Mesodermal cell (in vitro differentiated cells): ENCODE measurements around the gene MYH11.

Experiments used
- H3K27ac ChIP-seq: 2 replicates; pipeline ENCODE4 v1.7.0; 2013; ENCODE audit warnings: mild to moderate bottlenecking, low read depth, low read length, moderate library complexity; ENCODE audit not compliant: severe bottlenecking
- H3K36me3 ChIP-seq: 2 replicates; pipeline ENCODE4 v1.7.1; 2013; ENCODE audit warnings: mild to moderate bottlenecking, low read length, moderate library complexity; ENCODE audit not compliant: control insufficient read depth, insufficient read depth
- H3K4me1 ChIP-seq: one replicate; pipeline ENCODE4 v1.7.1; 2013; ENCODE audit warnings: mild to moderate bottlenecking, low read length; ENCODE audit not compliant: insufficient read depth, control insufficient read depth, poor library complexity, severe bottlenecking
- H3K4me3 ChIP-seq: 2 replicates; pipeline ENCODE4 v1.7.0; 2013; ENCODE audit warnings: low read length, control low read depth, mild to moderate bottlenecking; ENCODE audit not compliant: insufficient read depth, poor library complexity, severe bottlenecking; ENCODE audit errors: extremely low read depth
- H3K9me3 ChIP-seq: 2 replicates; pipeline ENCODE4 v1.7.1; 2013; ENCODE audit warnings: mild to moderate bottlenecking, low read length, moderate library complexity; ENCODE audit not compliant: control insufficient read depth
- WGBS, 2 experiments: methylation state at CpG; one replicate each; pipeline ENCODE4 v1.1.5; 2013; ENCODE audit warnings: missing lambda C conversion rate in 2 of 2; ENCODE audit not compliant: insufficient coverage in 2 of 2; 5-methylcytosine and 5-hydroxymethylcytosine counted together

The MYH11 gene

DNA sequence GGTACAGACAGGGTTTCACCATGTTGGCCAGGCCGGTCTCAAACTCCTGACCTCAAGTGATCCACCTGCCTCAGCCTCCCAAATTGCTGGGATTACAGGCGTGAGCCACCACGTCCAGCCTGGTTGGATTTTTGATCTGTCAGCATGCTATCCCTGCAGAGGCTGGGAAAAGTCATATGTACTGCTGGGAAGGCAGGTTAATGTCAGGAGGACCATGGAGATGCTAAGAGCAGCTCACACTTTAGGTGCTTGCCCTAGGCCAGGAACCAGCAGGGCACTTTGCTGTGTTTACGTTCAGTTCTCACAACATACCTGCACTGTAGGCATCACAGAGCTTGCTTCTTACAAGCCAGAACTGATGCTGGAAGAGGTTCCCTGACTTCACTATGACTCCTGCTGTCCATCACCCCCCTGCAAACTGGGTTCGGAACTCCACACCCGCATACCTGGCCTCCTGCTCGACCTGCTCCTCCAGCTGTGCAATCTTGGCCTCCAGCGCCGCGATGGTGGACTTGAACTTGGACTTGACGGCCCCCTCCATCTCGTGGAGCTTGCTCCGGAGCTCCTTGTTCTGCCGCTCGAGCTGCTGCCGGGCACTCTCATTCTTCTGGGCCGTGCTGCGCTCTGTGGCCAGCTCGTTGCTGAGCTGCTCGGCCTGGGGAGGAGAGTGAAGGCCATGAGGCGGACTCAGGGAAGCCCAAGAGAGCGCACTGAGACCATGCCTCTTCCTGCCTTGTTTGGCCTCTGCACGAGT lies 140.0 kb downstream of the MYH11 start:
- Histone ChIP-seq H3K36me3 (peaks cover 20% of the 10 kb centered on the region), H3K4me1 (no peaks in the 10 kb centered on the region), H3K4me3 (no peak overlapping the region), H3K9me3 (no peaks in the 10 kb centered on the region), H3K27ac (no peak overlapping the region)
- WGBS, 2 experiments: 91 to 95% methylated on average over 22 to 23 of the region's 23 CpGs

DNA sequence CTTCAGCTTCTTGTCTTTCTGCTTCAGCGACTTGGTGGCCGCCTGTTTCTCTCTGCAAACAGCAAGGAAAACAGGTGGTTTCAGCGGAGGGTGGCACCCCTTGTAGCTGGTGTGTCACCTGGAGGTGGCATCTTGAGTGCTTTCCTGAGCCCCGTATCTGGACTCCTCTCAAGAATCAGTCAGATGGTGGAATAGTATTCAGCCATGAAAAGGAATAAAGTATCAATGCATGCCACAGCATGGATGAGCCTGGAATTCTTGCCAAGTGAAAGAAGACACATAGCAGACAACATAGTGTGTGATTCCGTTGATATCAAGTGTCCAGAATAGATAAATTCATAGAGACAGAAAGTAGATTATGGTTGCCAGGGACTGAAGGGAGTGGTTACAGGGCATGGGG lies 141.6 kb downstream of the MYH11 start:
- no peaks in the 10 kb centered on the region for H3K9me3 ChIP-seq
- no peak overlapping the region for H3K27ac ChIP-seq
- H3K36me3 ChIP-seq: peaks cover 15% of the 10 kb centered on the region
- H3K4me3 ChIP-seq: no peak overlapping the region
- WGBS, 2 experiments: 90 to 92% methylated on average over 5 of the region's 5 CpGs
- H3K4me1 ChIP-seq: no peaks in the 10 kb centered on the region

GRCh38 chr16:15714393-15715172 lies 142.2 kb downstream of the MYH11 start:
- H3K27ac ChIP-seq: no peak overlapping the region
- H3K4me3 ChIP-seq: no peak overlapping the region
- H3K9me3 ChIP-seq: no peaks in the 10 kb centered on the region
- peaks cover 15% of the 10 kb centered on the region for H3K36me3 ChIP-seq
- H3K4me1 ChIP-seq: no peaks in the 10 kb centered on the region
- WGBS, 2 experiments: 88 to 92% methylated on average over 18 to 20 of the region's 29 CpGs

DNA sequence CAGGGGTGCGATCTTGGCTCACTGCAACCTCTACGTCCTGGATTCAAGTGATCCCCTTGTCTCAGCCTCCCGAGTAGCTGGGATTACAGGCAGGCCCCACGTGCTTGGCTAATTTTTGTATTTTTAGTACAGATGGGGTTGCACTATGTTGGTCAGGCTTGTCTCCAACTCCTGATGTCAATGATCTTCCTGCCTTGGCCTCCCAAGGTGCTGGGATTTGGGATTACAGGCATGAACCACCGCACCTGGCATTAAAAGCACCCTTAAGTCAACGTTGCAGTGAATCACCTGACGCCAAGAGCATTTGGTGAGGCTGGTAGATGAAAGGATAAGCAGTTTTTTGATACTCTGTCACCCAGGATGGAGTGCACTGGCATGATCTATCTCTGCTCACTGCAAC lies 147.8 kb downstream of the MYH11 start:
- H3K27ac ChIP-seq: no peak overlapping the region
- H3K36me3 ChIP-seq: peaks cover 18% of the 10 kb centered on the region
- no peaks in the 10 kb centered on the region for H3K9me3 ChIP-seq
- WGBS, 2 experiments: 92 to 98% methylated on average over 5 to 6 of the region's 7 CpGs
- no peak overlapping the region for H3K4me3 ChIP-seq
- no peaks in the 10 kb centered on the region for H3K4me1 ChIP-seq

GRCh38 chr16:15708096-15708495 lies 148.7 kb downstream of the MYH11 start:
- 94 to 95% methylated on average over 12 of the region's 12 CpGs for WGBS, 2 experiments
- no peaks in the 10 kb centered on the region for H3K9me3 ChIP-seq
- peaks cover 22% of the 10 kb centered on the region for H3K36me3 ChIP-seq
- H3K27ac ChIP-seq: no peak overlapping the region
- H3K4me1 ChIP-seq: no peaks in the 10 kb centered on the region
- H3K4me3 ChIP-seq: no peak overlapping the region

GRCh38 chr16:15707332-15707731 lies 149.5 kb downstream of the MYH11 start:
- Histone ChIP-seq H3K27ac (no peak overlapping the region), H3K4me3 (no peak overlapping the region), H3K9me3 (no peaks in the 10 kb centered on the region), H3K4me1 (peaks cover 5% of the 10 kb centered on the region), H3K36me3 (peaks cover 29% of the 10 kb centered on the region)
- 95 to 96% methylated on average over 3 of the region's 3 CpGs for WGBS, 2 experiments

DNA sequence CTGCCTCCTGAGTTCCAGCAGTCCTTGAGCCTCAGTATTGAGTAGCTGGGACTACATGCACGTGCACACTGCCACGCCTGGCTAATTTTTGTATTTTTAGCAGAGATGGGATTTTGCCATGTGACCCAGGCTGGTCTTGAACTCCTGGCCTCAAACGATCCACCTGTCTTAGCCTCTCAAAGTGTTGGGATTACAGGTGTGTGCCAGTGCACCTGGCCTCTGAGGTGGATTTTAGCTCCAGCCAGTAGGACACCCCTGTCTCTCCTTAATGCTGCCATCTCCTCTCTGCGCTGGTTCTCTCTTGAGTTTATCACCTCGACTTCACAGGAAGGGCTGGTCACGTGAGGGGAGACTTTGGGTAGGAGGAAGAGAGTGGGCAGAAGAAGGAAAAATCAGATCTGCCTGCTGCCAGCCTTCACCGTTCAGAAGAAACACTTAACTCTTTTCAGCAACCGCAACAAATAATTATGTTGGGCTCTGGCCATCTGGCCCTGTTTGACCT lies 151.7 kb downstream of the MYH11 start:
- 91 to 94% methylated on average over 7 to 8 of the region's 8 CpGs for WGBS, 2 experiments

DNA sequence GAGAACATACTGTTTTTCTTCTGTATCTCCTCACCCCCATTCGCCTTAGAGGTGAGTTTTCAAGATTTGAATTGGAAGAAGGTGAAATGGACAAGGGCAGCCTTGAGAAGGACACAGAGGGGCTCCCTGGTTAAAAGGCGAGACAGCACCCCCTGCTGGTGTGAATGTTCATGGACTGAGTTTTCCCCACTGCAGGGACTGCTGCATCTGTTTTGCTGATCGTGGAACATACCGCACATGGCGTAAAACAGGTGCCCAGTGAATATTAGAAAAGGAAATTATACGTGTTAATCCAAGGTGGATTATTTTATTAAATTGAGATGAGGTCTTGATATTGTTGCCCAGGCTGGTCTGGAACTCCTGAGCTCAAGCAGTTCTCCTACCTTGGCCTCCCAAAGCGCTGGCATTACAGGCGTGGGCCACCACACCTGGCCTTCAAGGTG lies 152.3 kb downstream of the MYH11 start:
- H3K4me3 ChIP-seq: no peak overlapping the region

More for the DNA sequence above, 151.7 kb downstream of the MYH11 start:
- no peak overlapping the region for H3K4me3 ChIP-seq
- no peaks in the 10 kb centered on the region for H3K9me3 ChIP-seq
- H3K27ac ChIP-seq: no peak overlapping the region
- H3K36me3 ChIP-seq: peaks cover 51% of the 10 kb centered on the region
- peaks cover 5% of the 10 kb centered on the region for H3K4me1 ChIP-seq

DNA sequence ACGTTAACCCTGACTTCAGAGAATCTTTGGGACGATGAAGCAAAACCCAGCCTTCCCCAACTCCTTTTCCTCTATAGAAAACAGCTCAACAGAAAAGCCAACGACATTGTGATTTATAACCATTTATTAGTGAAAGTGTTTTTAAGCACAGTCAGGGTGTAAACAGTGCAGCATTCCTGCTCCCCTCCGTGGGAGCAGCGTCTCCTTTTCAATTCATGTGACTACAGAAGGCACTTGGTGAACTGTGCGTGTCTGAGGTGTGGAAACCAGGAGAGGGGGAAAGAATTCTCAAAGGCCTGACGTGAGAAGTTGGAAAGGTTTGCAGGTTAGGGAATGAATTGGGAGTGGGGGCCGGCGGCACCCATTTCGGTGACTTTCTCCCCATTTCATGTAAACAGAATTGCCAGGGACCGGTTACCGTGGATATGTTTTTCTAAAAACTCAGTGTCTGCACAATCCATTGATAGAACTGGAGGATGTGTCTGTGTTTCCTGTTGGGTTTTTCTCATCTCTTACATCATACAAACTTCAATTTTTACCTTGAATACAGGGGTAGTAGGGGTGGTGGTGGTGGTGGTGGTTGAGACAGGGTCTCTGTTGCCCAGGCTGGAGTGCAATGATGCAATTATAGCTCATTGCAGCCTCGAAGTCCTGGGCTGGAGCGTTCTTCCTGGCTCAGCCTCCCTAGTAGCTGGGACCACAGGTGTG lies 153.6 kb downstream of the MYH11 start:
- WGBS, 2 experiments: 94 to 96% methylated on average over 9 to 11 of the region's 14 CpGs
- no peak overlapping the region for H3K4me3 ChIP-seq
- H3K9me3 ChIP-seq: no peaks in the 10 kb centered on the region
- H3K4me1 ChIP-seq: peaks cover 5% of the 10 kb centered on the region
- peak overlapping the region; percentile 53 for H3K27ac ChIP-seq
- H3K36me3 ChIP-seq: peaks cover 70% of the 10 kb centered on the region

More for the DNA sequence above, 152.3 kb downstream of the MYH11 start:
- peaks cover 5% of the 10 kb centered on the region for H3K4me1 ChIP-seq
- H3K9me3 ChIP-seq: no peaks in the 10 kb centered on the region
- 56 to 69% methylated on average over 2 to 6 of the region's 8 CpGs for WGBS, 2 experiments
- H3K27ac ChIP-seq: no peak overlapping the region
- peaks cover 57% of the 10 kb centered on the region for H3K36me3 ChIP-seq
